IMR-90 (cell line): Measurements from ENCODE around the gene ALKBH7. TPM values are rescaled to one million over a fixed set of nuclear protein-coding genes. Genes with fewer than 3 reads are reported as not detected.

Experiments
- ATAC-seq: fragments of 200-7000 bp; cut with Tn5 transposase; 2 replicates; pipeline ENCODE4 v1.9.1; 2020; ENCODE audit warnings: low read depth, mild to moderate bottlenecking, moderate library complexity
- BruUV-seq: library from RNA; stranded (reverse); fragments of 400-500 nt; replicated peaks from 2 replicates; lab custom pipeline; 2021; lab: Mats Ljungman, UMichigan
- CTCF ChIA-PET: fragments of 300-600 bp; formaldehyde crosslinking; extraction: SDS; loops from one replicate; lab custom pipeline; 2021; ENCODE audit warnings: antibody characterized with exemption; lab: Yijun Ruan, JAX
- POLR2A ChIA-PET: fragments of 300-600 bp; sonication (Branson Sonifier 250); formaldehyde crosslinking; loops from one replicate; lab custom pipeline; 2022; ENCODE audit warnings: antibody characterized with exemption; ENCODE audit not compliant: unreplicated experiment; lab: Charles Lee
- DNase-seq: peaks from one replicate; pipeline ENCODE4 v3.0.0; 2013
- H2AFZ ChIP-seq: replicated peaks from 2 replicates; pipeline ENCODE3; 2013; ENCODE audit warnings: low read length, mild to moderate bottlenecking; ENCODE audit not compliant: poor library complexity
- H2AK5ac ChIP-seq: 2 replicates; pipeline ENCODE4 v1.6.1; 2013; ENCODE audit warnings: low read depth, low read length, inconsistent platforms
- H2AK9ac ChIP-seq: replicated peaks from 2 replicates; pipeline ENCODE3; 2013; ENCODE audit warnings: mild to moderate bottlenecking, low read depth, low read length, moderate library complexity; ENCODE audit not compliant: poor library complexity
- H2BK120ac ChIP-seq: 2 replicates; pipeline ENCODE4 v1.6.1; 2013; ENCODE audit warnings: low read depth, low read length, inconsistent platforms
- H2BK15ac ChIP-seq: 3 replicates; pipeline ENCODE4 v1.6.1; 2013; ENCODE audit warnings: low read depth, low read length, inconsistent platforms
- H2BK20ac ChIP-seq: 2 replicates; pipeline ENCODE4 v1.6.1; 2013; ENCODE audit warnings: low read depth, mild to moderate bottlenecking, inconsistent platforms, low read length, moderate library complexity
- H2BK5ac ChIP-seq: 2 replicates; pipeline ENCODE4 v1.6.1; 2013; ENCODE audit warnings: mild to moderate bottlenecking, low read depth, low read length, inconsistent platforms; ENCODE audit not compliant: poor library complexity, severe bottlenecking
- H3K14ac ChIP-seq: replicated peaks from 2 replicates; pipeline ENCODE4 v1.6.1; 2013; ENCODE audit warnings: low read depth, low read length, inconsistent platforms
- H3K18ac ChIP-seq: 2 replicates; pipeline ENCODE4 v1.6.1; 2013; ENCODE audit warnings: low read depth, low read length, control low read depth
- H3K23ac ChIP-seq: 2 replicates; pipeline ENCODE4 v1.6.1; 2013; ENCODE audit warnings: low read depth, low read length, inconsistent platforms
- H3K27ac ChIP-seq: 2 replicates; pipeline ENCODE4 v1.5.1; 2013; ENCODE audit warnings: mild to moderate bottlenecking, control low read depth, low read length; ENCODE audit not compliant: insufficient read depth
- H3K27me3 ChIP-seq: 2 replicates; pipeline ENCODE4 v1.6.1; 2013; ENCODE audit warnings: low read length; ENCODE audit not compliant: control insufficient read depth, insufficient read depth
- H3K36me3 ChIP-seq: 2 replicates; pipeline ENCODE4 v1.6.1; 2013; ENCODE audit warnings: low read length, mixed read lengths; ENCODE audit not compliant: control insufficient read depth, insufficient read depth
- H3K4ac ChIP-seq: 2 replicates; pipeline ENCODE4 v1.6.1; 2013; ENCODE audit warnings: low read depth, low read length, inconsistent platforms
- H3K4me1 ChIP-seq: 2 replicates; pipeline ENCODE4 v1.6.1; 2013; ENCODE audit warnings: low read length, mixed read lengths; ENCODE audit not compliant: control insufficient read depth, insufficient read depth
- H3K4me2 ChIP-seq: 2 replicates; pipeline ENCODE4 v1.6.1; 2013; ENCODE audit warnings: low read depth, mild to moderate bottlenecking, control low read depth, low read length, moderate library complexity
- H3K4me3 ChIP-seq: 2 replicates; pipeline ENCODE4 v1.5.1; 2013; ENCODE audit warnings: low read depth, mild to moderate bottlenecking, control low read depth, low read length, moderate library complexity; ENCODE audit not compliant: insufficient read depth
- H3K56ac ChIP-seq: 2 replicates; pipeline ENCODE4 v1.6.1; 2013; ENCODE audit warnings: low read length, inconsistent platforms; ENCODE audit not compliant: insufficient read depth; ENCODE audit errors: extremely low read depth
- H3K79me1 ChIP-seq, 2 experiments: 2 replicates each; pipeline ENCODE4 v1.6.1; 2013; ENCODE audit warnings: low read length in 2 of 2, inconsistent platforms in 1 of 2, low read depth in 1 of 2
- H3K9ac ChIP-seq: 2 replicates; pipeline ENCODE4 v1.6.1; 2013; ENCODE audit warnings: low read depth, low read length, control low read depth
- H3K9me1 ChIP-seq: 2 replicates; pipeline ENCODE4 v1.6.1; 2013; ENCODE audit warnings: low read length, inconsistent platforms; ENCODE audit not compliant: insufficient read depth
- H3K9me3 ChIP-seq: 2 replicates; pipeline ENCODE4 v1.6.1; 2013; ENCODE audit warnings: low read length; ENCODE audit not compliant: control insufficient read depth, insufficient read depth
- H4K20me1 ChIP-seq: 2 replicates; pipeline ENCODE4 v1.6.1; 2013; ENCODE audit warnings: low read length, inconsistent platforms; ENCODE audit not compliant: insufficient read depth
- H4K5ac ChIP-seq: 2 replicates; pipeline ENCODE4 v1.6.1; 2013; ENCODE audit warnings: mild to moderate bottlenecking, low read depth, low read length, control low read depth
- H4K8ac ChIP-seq, 2 experiments: 2 replicates each; pipeline ENCODE4 v1.6.1; 2013; ENCODE audit warnings: low read depth in 2 of 2, low read length in 2 of 2, control low read depth in 1 of 2, inconsistent platforms in 1 of 2
- H4K91ac ChIP-seq: 2 replicates; pipeline ENCODE4 v1.6.1; 2013; ENCODE audit warnings: low read depth, low read length, inconsistent platforms; ENCODE audit not compliant: insufficient read depth
- CTCF ChIP-seq: conservative IDR thresholded peaks from 2 replicates; pipeline ENCODE4 v1.5.1; 2012; ENCODE audit warnings: mild to moderate bottlenecking, low read depth, low read length, improper control_type of control experiment
- FOS ChIP-seq: fragments of 150-350 bp; IDR thresholded peaks from 2 replicates; pipeline ENCODE4 v1.6.1; 2016; ENCODE audit warnings: low read depth, low read length
- MAFK ChIP-seq: IDR thresholded peaks from 2 replicates; pipeline ENCODE4 v1.6.1; 2012; ENCODE audit warnings: low read depth, low read length, improper control_type of control experiment
- RAD21 ChIP-seq: IDR thresholded peaks from 2 replicates; pipeline ENCODE4 v1.6.1; 2012; ENCODE audit warnings: low read length, improper control_type of control experiment
- SMC3 ChIP-seq: fragments of 150-350 bp; IDR thresholded peaks from 2 replicates; pipeline ENCODE4 v1.6.1; 2016; ENCODE audit warnings: low read depth, mild to moderate bottlenecking, antibody characterized with exemption, low read length, moderate library complexity
- USF2 ChIP-seq: fragments of 150-350 bp; IDR thresholded peaks from 2 replicates; pipeline ENCODE4 v1.6.1; 2017; ENCODE audit warnings: mild to moderate bottlenecking, antibody characterized with exemption, low read length, low read depth
- WGBS, 2 experiments: methylation state at CpG; one replicate each; pipeline versions ENCODE4 v1.1.5 to v1.1.7; 2013; ENCODE audit warnings: missing lambda C conversion rate in 2 of 2; ENCODE audit not compliant: insufficient read length in 1 of 2; ENCODE audit errors: extremely low coverage in 2 of 2; 5-methylcytosine and 5-hydroxymethylcytosine counted together
- dilution Hi-C: fragments of 300-500 bp; cut with HindIII; formaldehyde crosslinking; loops from one replicate; pipeline ENCODE4 v1.14.3; 2018; ENCODE audit warnings: low sequenced_read_pairs; ENCODE audit not compliant: unreplicated experiment
- in situ Hi-C: fragments of 300-500 bp; cut with MboI; formaldehyde crosslinking; loops from 3 replicates; pipeline ENCODE4 v1.14.3; 2019; ENCODE audit warnings: low sequenced_read_pairs, inconsistent platforms, mixed read lengths
- intact Hi-C: fragments of 100-400 bp; cut with micrococcal nuclease; formaldehyde crosslinking; loops from 2 replicates; pipeline ENCODE4 v1.10.0; 2022
- polyA plus RNA-seq, 3 experiments: library from polyadenylated mRNA; depleted of rRNA; stranded (reverse); fragments of >200 nt; gene quantifications; 2 replicates each; pipeline ENCODE4 v1.2.3, GENCODE V29; 2012; ENCODE audit warnings: low replicate concordance in 1 of 3
- total RNA-seq: library from RNA; depleted of rRNA; stranded (reverse); fragments of >200 nt; gene quantifications from 2 replicates; pipeline ENCODE4 v1.2.3, GENCODE V29; 2012

ALKBH7 gene
- total and polyA plus RNA-seq, 2 of the 4 experiments (the other 2 are of a cell fraction), result 9.3 to 22.5 TPM

GRCh38 chr19:6384381-6384780 lies 11.8 kb downstream of the ALKBH7 start:
- Histone ChIP-seq H2BK15ac (no peak overlapping the region), H3K14ac (no peak overlapping the region), H3K4me3 (no peak overlapping the region), H4K20me1 (no peaks in the 10 kb centered on the region), H3K4ac (no peak overlapping the region), H4K5ac (no peak overlapping the region), H3K9ac (no peak overlapping the region), H3K18ac (no peak overlapping the region), H4K8ac (no peak overlapping the region), H3K56ac (no peak overlapping the region), H3K36me3 (peaks cover 74% of the 10 kb centered on the region), H3K23ac (no peak overlapping the region), H3K9me3 (peaks cover 7% of the 10 kb centered on the region; the same call in 1 of the 2 replicates), H3K4me1 (no peaks in the 10 kb centered on the region), H3K9me1 (no peaks in the 10 kb centered on the region), H4K91ac (no peak overlapping the region), H2BK120ac (no peak overlapping the region), H2AFZ (no peak overlapping the region), H3K4me2 (no peak overlapping the region), H2BK20ac (no peak overlapping the region), H2BK5ac (no peak overlapping the region), H3K27me3 (no peaks in the 10 kb centered on the region), H2AK5ac (no peak overlapping the region), H2AK9ac (no peak overlapping the region), H3K27ac (no peak overlapping the region), H3K79me1 (peaks cover 4 to 11% of the 10 kb centered on the region in 2 experiments; a peak in 3 of 4 replicates)
- CTCF ChIA-PET, result no interaction called here
- no peak for TF ChIP-seq MAFK
- no peak for TF ChIP-seq SMC3
- TF ChIP-seq CTCF, result no peak
- TF ChIP-seq FOS, result no peak
- TF ChIP-seq RAD21, result no peak
- no peak for TF ChIP-seq USF2
- no peak for DNase-seq
- POLR2A ChIA-PET, result no interaction called here
- WGBS, 2 experiments, result 100% methylated on average over 3 of the region's 4 CpGs; no CpG with 5 or more reads in 1 of the 2 experiments
- in situ Hi-C loops, result no loop called here
- ATAC-seq, result no peak
- no TSS peak for BruUV-seq
- dilution Hi-C loops, result no loop called here
- intact Hi-C loops, result no loop called here
